GM20431 (cell line): ENCODE data around the gene TREX2.

Source experiments
- in situ Hi-C: fragments of 300-500 bp; cut with MseI, MboI; formaldehyde crosslinking; loops from one replicate; pipeline ENCODE4 v1.15.0; 2020; ENCODE audit warnings: low sequenced_read_pairs; ENCODE audit not compliant: unreplicated experiment

TREX2 gene, protein sequence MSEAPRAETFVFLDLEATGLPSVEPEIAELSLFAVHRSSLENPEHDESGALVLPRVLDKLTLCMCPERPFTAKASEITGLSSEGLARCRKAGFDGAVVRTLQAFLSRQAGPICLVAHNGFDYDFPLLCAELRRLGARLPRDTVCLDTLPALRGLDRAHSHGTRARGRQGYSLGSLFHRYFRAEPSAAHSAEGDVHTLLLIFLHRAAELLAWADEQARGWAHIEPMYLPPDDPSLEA

DNA sequence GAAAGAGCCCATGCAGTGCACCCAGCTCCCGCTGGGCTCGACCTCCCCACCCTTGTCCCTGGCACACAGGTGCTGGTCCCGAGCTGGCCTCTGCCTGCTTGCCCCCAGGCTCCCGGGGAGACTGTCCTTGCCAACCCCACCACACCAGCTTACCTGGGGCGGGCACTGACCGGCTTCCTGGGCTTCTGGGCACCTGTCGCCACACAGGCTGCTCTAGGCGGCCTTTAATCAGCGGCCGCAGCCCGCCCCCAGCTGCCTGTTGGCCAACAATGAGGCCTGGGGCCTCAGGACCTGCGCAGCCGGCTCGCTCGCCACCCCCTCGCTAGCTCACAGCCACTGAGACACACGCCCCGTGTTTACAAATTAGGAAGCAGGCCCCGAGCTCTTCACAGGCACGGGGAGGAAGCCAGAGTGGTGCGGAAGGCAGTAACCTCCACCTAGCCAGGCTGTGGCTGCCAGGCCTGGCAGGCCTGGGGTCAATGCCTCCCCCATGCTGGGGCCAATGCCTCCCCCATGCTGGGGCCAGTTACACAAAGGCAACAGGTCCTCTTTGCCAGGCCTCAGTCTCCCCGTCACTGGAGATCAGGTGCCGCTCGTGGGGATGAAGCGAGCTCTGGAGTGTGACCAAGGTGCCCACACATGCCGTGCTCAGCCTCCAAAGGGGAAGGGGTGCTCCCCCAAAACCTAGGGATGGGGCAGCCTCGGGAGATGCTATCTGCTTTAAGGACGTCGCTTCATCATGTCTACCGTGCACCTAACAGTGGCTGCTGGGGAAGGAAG is at the start of gene TREX2:
Gene TREX2, minus strand, starts transcription at position 201 of the 780 bp plus-strand sequence. CDS start 626 bp downstream, outside the sequence.
- in situ Hi-C loops: no loop called here

DNA sequence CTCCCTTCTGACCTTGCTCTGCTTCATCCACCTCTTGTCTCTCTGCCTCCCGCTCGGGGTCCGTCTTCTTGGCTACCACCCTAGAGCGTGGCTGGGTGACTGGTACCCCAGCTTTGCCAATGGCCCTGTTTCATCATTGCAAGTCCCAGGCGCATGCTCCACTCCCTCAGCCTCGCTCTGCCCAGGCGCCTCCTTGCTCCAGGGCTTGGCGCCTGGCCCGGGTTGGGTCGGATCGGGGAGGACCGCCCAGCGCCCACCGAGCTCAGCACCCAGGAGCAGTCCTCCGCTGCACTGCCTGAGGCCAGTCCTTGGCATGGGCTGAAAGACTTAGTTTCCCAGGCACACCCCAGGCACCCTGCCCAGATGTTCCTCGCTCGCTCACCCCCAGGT is 49.5 kb upstream of the TREX2 start:
- in situ Hi-C loops: no loop called here

DNA sequence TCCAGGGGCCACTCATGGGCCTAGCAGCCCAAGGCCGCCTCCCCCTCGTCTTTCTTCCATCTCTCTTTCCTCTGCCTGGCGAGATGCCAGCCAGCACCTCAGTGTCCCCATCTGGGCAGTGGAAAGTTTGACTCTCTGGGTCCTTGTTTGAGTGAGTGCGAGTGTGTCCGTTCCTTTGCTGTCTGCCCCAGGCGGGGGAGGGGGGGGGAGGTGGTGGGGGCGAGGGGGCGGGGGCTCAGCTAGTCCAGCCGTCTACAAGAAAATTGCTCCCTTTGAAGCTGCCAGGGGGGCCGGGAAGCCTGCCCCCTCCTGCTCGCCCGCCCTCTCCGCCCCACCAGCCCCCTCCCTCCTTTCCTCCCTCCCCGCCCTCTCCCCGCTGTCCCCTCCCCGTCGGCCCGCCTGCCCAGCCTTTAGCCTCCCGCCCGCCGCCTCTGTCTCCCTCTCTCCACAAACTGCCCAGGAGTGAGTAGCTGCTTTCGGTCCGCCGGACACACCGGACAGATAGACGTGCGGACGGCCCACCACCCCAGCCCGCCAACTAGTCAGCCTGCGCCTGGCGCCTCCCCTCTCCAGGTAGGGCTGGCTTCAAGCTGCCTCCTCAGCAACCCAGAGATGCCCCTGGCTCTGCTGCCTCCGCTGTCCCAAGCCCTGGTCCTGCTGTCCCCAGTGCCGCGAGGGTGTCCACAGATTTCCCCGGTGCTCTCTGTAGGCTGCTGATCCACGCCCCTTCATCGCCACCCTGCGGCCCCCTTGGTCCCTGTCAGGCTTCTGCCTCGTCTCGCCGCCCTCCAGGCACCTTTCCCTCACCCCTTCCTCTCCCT is 48.9 kb upstream of the TREX2 start, which contains the start of gene BGN:
Gene BGN, plus strand, starts transcription at position 440 of the 821 bp plus-strand sequence. CDS start 9,652 bp downstream, outside the sequence.
- in situ Hi-C loops: no loop called here

DNA sequence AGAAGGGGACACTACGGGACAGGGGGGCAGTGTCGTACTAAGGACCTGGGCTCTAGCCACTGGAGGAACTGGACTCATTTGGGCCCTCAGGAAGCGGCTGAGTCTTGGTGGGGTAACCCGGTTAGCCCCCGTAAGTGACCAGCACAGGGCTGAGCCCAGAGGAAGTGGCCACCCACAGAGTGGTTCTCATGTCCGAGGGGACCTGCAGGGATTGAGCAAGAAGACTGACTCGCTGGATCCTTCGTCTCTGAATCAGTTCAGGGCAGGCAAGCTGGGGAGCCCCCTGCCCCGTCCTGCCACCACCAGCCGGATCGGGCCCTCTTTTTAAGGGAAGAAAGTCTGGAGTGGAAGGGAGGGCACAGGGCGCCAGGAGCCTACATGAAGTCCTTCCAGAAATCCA is 48.2 kb upstream of the TREX2 start:
- in situ Hi-C loops: no loop called here

DNA sequence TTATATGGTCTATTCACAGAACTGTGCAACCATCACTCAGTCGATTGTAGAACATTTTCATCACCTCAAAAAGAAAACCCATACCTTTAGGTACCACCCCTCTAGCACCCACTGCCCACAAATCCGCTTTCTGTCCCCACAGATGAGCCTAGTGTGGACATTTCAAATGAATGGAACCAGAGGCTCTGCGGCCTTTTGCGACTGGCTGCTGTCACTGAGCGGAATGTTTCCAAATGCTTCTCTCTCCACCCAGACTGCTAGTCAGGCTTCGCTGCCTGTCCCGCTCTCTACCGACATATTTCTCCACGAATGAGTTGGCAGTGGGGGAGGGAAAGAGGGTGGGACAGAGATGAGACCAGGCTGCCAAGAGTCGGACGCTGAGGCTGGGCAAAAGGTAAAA is 47.2 kb upstream of the TREX2 start:
- in situ Hi-C loops: no loop called here

DNA sequence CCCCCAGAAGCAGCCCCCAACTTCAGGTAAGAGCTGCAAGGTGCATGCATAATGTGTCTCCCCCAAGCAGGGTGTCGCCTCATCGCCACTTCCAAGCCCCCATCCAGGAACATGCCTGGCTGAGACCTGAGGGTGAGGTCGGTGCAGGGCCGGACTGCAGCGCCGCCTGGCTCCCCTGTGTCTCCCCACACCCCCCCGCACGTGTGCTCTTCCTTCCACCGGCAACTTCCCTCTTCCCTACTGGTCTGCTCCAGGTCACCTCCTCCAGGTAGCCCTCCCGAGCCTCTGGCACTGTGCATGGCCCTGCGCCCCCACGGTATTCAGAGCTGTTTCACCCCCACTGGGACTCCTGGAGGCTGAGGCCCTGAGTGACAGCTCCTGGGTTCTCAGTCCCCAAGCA is 46.7 kb upstream of the TREX2 start:
- in situ Hi-C loops: no loop called here

DNA sequence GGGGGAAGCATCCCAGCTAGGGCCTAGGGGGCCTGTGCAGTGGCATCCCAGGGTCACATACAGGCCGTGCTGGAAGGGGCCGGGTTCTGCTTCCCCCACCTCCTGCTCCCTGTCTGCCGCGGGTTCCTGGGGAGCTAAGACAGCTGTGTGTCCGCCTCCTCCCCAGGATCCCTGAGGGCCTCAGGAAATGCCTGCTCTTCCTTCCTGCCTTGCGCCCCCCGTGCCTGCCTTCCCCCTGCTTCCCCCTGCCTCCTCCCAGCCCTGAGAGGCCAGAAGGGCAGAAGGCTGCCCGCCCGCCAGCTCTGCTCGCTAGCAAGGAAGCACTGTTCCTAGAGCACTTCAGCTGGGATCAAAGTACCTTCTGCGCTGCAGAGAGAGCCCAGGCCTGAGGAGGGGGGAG is 46.1 kb upstream of the TREX2 start:
- in situ Hi-C loops: no loop called here

DNA sequence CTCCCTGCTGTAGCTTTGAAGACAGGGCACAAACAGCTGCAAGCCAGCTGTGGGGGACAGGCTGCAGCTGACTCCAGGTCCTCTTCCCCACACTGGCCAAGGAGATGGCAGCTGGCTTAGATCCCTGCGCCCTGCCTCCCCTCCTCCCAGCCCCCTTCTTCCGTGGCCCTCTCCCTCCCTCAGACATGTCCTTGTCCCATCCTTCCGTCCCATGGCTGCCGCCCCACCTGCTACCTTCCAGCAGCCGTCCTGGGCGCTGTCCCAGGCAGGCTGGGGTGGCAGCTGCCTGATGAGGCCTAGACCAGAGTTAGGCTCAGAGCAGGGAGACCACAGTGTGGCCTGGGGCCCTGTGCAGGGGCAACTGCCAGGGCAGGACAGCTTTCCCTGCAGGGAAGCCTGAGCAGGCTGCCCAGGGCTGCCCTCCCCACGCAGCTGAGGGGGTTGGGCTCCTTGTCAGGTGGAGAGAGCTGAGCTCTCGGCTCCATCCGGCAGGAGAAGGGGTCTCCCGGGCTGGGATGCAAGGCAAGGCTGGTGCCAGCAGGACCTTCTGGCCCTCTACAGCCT is 45.6 kb upstream of the TREX2 start:
- in situ Hi-C loops: no loop called here

DNA sequence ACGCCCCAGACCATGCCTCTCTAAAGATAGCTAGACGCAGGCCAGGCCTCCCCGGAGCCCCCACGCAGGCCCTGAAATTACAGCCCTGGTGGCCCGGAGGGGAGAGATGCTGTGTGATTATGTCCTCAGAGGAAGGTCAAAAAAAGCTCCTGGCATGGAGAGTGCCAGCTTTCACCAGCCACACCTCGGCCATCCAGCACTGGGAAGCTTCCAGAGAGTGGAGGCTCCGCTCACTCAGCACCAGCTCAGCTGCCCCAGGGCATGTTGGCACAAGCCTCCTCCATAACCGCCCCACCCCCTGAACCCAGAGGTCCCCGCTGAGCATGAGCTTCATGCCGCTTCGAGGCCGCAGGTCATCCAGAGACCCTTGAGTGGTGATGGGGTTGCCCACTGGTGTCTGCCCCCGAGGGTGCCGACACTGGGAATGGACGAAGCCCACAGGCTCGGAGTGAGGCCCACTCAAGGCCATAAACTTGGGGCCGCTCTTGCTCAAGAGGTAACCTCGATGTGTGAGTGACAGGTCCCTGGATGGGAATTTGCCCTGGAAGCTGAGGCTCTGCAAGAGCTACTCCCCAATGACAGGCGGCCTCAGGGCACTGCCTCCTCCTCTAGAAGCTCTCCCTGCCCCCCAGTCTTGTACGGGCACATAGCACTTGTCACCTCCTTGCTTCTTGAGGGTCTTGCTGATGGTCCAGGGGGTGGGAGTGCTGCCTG is 44.5 kb upstream of the TREX2 start:
- in situ Hi-C loops: no loop called here

DNA sequence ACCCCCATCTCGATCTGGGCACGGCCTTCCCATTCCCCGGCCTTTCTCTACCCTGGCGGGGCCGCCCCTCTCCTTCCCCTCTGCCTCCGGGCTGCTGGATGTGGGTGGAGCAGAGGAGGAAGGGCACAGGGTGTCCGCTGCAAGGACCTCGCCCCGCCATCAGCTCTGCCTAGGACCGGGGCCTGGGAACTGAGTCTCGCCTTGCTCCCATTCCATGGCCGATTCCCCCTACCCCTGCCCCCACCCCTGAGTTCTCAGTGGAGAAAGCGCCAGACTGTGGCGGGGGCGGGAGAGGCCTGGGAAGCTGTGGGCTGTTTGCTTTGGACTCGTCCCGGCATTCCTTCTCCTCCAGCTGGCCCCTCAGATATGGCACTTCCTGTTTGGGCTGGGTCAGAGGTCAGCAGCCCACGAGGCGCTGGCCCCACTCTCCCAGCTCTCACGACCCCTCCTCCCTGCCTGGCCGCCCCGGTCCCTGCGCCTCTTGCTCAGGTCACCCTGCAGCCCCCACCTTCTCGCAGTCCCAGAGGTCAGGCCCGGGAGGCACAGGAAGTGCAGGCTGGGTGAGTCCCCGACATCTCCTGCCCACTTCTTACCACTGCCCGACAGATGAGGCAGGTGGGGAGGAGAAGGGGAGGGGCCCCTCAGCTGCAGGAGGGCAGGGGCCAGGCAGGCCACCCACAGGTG is 42.5 kb upstream of the TREX2 start:
- in situ Hi-C loops: no loop called here

DNA sequence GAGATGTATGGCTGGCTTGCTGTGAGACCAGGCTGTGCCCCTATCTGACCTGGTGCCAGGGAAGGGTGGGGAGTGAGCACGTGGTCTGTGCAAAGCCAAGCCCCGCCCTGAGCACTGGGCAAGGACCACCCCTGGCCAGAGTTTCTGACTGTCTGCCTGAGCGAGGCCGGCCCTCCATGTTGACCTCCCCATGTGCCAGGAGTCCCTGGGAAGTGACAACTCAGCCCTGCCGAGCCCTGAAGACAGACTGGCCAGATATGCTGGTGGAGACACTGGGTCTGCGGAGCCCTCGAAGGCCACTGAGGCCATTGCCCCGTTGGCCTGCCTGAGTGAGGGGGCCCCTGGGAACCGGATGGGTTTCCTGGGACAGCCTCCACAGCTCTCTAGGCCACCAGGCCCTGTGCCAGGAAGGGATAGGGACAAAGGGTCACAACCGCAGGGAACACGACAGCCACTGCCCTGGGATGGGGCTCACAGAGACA is 41.8 kb upstream of the TREX2 start:
- in situ Hi-C loops: no loop called here

DNA sequence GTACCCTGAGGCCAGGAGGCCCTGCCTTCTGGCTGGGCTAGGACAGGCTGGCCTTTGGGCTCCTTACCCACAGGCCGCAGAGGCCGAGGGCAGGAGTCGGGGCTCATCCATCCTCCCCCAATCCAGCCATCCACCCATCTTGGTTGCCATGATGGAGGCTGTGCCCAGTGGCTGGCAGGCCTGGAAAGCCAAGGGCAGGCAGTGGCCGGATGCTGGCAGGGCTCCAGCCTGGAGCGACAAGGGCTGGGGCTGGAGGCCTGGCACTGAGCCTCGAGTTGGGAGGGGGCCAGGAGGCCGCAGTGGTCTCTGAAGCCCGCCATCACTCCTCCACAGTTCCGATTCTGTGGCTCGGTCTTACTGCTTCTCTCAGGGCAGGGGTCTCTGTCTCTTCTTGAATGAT is 40.3 kb upstream of the TREX2 start:
- in situ Hi-C loops: no loop called here

DNA sequence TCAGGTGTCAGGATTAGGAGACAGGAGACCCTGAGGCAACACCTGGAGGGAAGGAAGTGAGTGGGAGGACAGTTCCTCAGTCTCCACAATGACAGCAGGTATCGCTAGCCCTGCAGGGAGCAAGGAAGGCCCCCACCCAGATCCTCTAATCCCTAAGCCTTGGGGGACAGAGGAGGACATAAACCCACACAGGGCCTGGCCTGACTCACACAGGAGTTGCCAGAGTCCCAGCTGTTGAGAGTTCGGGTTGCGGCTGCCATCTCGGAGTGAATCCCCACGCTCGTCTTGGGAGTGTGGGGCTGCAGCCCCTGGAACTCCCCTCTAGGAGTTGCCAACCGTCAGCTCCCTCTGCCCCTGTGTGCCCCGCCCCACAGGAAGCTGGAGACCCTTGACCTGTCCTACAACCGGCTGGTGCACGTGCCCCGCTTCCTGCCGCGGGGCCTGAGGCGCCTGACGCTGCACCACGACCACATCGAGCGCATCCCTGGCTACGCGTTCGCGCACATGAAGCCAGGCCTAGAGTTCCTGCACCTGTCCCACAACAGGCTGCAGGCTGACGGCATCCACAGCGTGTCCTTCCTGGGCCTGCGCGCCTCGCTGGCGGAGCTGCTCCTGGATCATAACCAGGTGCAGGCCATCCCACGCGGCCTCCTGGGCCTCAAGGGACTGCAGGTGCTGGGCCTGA is 39.7 kb upstream of the TREX2 start:
- in situ Hi-C loops: no loop called here

DNA sequence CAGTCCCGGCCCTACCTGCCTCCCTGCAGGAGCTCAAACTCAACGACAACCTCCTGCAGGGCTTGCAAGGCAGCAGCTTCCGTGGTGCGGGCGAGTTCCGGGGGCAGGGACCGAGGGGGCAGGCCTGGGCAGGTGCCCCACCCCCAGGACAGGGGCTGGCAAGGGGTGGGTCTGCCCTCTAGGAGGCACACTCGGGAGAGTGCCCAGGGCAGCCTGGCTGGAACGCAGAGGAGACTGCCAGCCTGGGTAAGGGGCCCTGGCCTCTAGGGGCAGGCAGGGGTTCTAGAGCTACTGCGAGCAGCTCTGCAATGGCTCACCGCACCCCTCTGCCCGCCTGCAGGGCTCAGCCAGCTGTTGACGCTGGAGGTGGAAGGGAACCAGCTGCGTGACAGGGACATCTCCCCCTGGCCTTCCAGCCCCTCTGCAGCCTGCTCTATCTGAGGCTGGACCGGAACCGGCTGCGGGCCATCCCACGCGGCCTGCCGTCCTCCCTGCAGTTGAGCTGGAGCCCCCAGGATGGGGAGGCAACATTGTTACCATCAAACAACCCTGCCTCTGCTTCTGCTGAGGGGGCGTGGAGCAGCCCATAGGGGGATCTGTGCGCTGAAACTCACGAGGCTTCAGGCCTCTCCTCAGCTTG is 36.6 kb upstream of the TREX2 start:
- in situ Hi-C loops: no loop called here

DNA sequence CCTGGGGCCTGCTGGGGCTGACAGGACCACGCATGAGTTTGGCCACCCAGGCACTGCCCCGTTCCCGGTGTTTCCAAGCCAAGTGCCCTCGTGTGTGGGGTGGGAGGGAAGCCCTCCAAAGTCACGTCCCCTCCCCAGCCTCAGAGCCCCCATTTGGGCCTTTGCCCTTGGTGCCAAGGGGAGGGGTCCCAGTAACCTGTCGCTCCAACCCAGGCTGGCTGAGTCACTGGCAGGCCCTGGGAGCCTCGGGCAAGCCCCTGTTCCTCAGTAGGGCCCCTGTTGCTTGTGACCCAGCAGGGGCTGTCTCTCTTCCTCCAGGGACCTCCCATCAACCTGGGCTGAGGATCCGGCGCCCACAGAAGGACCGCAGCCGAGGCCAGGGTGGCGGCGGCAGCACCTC is 35.2 kb upstream of the TREX2 start:
- in situ Hi-C loops: no loop called here

DNA sequence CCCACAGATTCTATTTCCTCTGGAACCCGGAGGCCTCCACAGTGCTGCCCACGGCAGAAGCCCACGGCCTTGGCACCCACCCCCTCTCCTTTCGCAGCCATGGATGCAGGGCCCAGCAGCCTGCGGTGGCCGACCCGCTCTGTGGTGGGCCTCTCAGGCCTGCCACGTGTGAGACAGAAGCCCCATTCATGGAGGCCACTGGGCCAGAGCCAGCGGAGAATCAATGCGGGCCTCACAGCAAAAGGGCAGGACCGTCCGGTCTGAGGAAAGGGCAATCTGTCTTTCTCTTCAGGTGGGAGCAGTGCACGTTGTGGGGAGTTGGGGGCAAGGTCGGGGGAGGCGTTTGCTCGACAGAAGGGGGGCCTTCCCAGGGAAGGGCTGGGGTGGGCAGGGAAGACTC is 32.9 kb upstream of the TREX2 start:
- in situ Hi-C loops: no loop called here

DNA sequence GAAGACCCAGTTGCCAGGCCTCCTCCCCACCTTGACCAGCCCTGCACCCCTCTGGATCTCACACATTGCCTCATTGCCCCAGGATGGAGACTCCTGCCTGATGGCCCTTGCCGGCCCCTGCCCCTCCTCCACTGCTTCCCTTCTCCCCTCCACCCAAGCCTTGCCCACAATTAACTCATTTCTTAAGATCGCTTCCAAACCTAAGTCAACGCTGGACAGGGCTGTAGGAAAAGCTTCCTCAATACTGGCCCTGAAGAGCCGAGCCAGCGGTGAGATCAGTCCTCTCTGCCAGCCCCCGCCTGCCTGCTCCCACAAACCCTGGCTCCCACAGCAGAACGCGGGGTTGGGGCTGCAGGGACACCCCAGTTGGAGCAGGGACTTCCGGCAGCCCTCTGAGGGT is 32.0 kb upstream of the TREX2 start:
- in situ Hi-C loops: no loop called here

DNA sequence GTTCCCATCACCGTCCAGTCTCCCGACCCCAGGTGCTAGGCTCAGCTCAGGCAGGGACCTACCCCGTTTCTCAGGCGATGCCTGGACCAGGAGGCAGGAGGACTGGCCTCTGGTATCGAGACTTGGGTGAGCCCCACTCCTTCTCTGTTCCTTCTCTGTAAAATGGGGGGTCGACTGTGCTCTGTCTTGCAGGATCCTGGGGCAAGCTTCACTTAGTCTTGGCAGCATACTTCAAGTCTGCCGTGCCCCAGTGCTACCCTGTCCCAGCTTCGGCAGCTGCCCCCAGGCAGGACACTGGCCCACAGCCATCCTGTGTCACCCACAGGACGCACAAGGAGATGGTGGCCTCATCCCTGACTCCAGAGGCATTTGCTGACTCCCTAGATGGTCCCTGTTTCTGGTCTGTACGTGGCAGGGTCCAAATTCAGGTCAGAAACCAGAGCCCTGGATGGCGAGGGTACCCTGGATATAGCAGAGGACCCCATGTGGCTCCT is 31.6 kb upstream of the TREX2 start:
- in situ Hi-C loops: no loop called here
